Upper lobe of left lung (tissue), 6 donors: ENCODE measurements around the gene PIH1D1. TPM values are rescaled to one million over a fixed set of nuclear protein-coding genes. Genes with fewer than 3 reads are reported as not detected.

ENCODE experiments used
- ATAC-seq, 2 donors: fragments of 200-7000 bp; cut with Tn5 transposase; one replicate each; pipeline ENCODE4 v1.9.1; 2022; ENCODE audit warnings: mild to moderate bottlenecking in 2 of 2, moderate library complexity in 2 of 2; ENCODE audit not compliant: low FRiP score in 2 of 2
- DNase-seq, 2 donors: peaks; one replicate each; pipeline ENCODE4 v3.0.0-alpha.2; 2019 to 2020
- H3K27ac ChIP-seq, 4 donors: fragments of 200-600 bp; sonication (generic); one replicate each; pipeline ENCODE4 v1.5.1; 2016 to 2019
- H3K27me3 ChIP-seq, 4 donors: fragments of 200-600 bp; sonication (generic); one replicate each; pipeline ENCODE4 v1.5.1; 2017 to 2019
- H3K36me3 ChIP-seq, 4 donors: fragments of 200-600 bp; sonication (generic); one replicate each; pipeline ENCODE4 v1.5.1; 2016 to 2019
- H3K4me1 ChIP-seq, 4 donors: fragments of 200-600 bp; sonication (generic); one replicate each; pipeline ENCODE4 v1.5.1; 2018 to 2019
- H3K4me3 ChIP-seq, 4 donors: fragments of 200-600 bp; sonication (generic); one replicate each; pipeline ENCODE4 v1.5.1; 2017 to 2019; ENCODE audit warnings: mild to moderate bottlenecking in 2 of 4, moderate library complexity in 1 of 4
- H3K9me3 ChIP-seq, 4 donors: fragments of 200-600 bp; sonication (generic); one replicate each; pipeline ENCODE4 v1.5.1; 2018 to 2019
- EP300 ChIP-seq, 4 donors: sonication (generic); formaldehyde crosslinking; IDR thresholded peaks; one replicate each; pipeline ENCODE4 v1.5.1; 2017; ENCODE audit warnings: antibody characterized with exemption in 4 of 4, control low read depth in 2 of 4
- POLR2A ChIP-seq, 4 donors: fragments of 450-650 bp; IDR thresholded peaks; one replicate each; pipeline ENCODE4 v1.5.1; 2016 to 2017; ENCODE audit warnings: antibody characterized with exemption in 4 of 4, mild to moderate bottlenecking in 2 of 4
- POLR2AphosphoS5 ChIP-seq, 2 donors: sonication (generic); formaldehyde crosslinking; IDR thresholded peaks; one replicate each; pipeline ENCODE4 v1.5.1; 2017; ENCODE audit warnings: antibody characterized with exemption in 2 of 2
- WGBS, 2 donors: methylation state at CpG; one replicate each; pipeline ENCODE4 v1.1.5; 2017 to 2018; 5-methylcytosine and 5-hydroxymethylcytosine counted together
- total RNA-seq, 6 donors: library from RNA; depleted of rRNA in 4 of 6; stranded (reverse); fragments of >200 nt in 4 of 6; gene quantifications; one replicate each; pipeline versions ENCODE4 v1.1.0 to v1.2.1, GENCODE V29; 2016 to 2021
- TF ChIP-seq, protein P1 (sequence below), 6 experiments: fragments of 450-650 bp in 4 of 6; fragments of 200-600 bp in 2 of 6; sonication (generic) in 2 of 6; IDR thresholded peaks; one replicate each; pipeline ENCODE4 v1.5.1; 2016 to 2019; ENCODE audit warnings: antibody characterized with exemption in 6 of 6
- donor health status: DM: no; HTN: no; CAD: no; lungs with moderate emphysema.
- donor health status: DM: no; HTN: yes; CAD: no; lungs with severe emphysema.

The PIH1D1 gene
- total RNA-seq, 6 donors from 2014 or later: 59.5 to 120 (median 72.8) TPM

DNA sequence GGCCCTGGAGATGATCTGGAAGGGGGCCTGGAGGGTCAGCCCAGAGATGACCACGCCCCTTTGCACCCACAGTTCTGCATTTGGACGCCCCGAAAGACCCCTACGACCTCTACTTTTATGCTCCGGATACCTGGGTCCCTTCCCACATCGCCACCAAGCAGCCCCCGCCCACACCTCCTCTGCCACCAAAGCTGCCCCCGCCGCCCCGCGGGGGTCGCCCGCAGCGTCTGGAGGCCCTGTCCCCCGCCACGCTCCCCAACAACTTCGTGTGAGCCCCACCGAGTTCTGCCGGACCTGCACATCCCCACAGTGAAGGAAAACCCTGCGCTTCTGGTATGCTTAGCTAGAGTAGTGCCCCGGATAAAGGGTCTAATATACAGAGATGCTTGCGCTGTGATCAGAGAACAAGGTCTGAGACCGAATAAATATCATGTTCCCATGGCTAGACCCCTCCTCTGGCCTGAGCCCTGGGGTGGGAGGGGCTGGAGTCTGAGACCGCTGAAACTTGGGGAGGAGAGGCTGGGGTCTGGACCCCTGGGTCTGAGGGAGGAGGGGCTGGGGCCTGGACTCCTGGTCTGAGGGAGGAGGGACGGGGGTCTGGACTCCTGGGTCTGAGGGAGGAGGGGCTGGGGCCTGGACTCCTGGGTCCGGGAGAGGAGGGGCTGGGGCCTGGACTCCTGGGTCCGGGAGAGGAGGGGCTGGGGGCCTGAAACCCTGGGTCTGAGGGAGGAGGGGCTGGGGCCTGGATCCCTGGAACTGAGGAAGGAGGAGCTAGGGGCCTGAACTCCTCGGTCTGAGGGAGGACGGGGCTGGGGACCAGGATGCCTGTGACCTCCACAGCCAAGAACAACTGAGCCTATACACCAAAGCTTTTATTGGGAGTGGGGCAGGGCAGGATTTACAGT is 22.8 kb downstream of the PIH1D1 start:
- Histone ChIP-seq H3K36me3 (no peaks in the 10 kb centered on the region), H3K9me3 (no peaks in the 10 kb centered on the region), H3K4me3 (peak overlapping the region in 2 of 4 donors; percentile 1 to 10), H3K27me3 (peaks cover 0 to 82% (median 49%) of the 10 kb centered on the region in 4 donors), H3K4me1 (peaks cover 6 to 29% (median 16%) of the 10 kb centered on the region in 4 donors), H3K27ac (no peak overlapping the region)
- DNase-seq (no peak), ATAC-seq (no peak)
- TF ChIP-seq, protein P1, sequence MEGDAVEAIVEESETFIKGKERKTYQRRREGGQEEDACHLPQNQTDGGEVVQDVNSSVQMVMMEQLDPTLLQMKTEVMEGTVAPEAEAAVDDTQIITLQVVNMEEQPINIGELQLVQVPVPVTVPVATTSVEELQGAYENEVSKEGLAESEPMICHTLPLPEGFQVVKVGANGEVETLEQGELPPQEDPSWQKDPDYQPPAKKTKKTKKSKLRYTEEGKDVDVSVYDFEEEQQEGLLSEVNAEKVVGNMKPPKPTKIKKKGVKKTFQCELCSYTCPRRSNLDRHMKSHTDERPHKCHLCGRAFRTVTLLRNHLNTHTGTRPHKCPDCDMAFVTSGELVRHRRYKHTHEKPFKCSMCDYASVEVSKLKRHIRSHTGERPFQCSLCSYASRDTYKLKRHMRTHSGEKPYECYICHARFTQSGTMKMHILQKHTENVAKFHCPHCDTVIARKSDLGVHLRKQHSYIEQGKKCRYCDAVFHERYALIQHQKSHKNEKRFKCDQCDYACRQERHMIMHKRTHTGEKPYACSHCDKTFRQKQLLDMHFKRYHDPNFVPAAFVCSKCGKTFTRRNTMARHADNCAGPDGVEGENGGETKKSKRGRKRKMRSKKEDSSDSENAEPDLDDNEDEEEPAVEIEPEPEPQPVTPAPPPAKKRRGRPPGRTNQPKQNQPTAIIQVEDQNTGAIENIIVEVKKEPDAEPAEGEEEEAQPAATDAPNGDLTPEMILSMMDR (IDR thresholded peaks at IDR 0.05): no peak
- TF ChIP-seq EP300 (IDR thresholded peaks at IDR 0.05) (no peak), POLR2AphosphoS5 (IDR thresholded peaks at IDR 0.05) (no peak), POLR2A (IDR thresholded peaks at IDR 0.05) (no peak)
- 12 to 19% methylated on average over 24 to 28 of the region's 29 CpGs for WGBS, 2 donors

DNA sequence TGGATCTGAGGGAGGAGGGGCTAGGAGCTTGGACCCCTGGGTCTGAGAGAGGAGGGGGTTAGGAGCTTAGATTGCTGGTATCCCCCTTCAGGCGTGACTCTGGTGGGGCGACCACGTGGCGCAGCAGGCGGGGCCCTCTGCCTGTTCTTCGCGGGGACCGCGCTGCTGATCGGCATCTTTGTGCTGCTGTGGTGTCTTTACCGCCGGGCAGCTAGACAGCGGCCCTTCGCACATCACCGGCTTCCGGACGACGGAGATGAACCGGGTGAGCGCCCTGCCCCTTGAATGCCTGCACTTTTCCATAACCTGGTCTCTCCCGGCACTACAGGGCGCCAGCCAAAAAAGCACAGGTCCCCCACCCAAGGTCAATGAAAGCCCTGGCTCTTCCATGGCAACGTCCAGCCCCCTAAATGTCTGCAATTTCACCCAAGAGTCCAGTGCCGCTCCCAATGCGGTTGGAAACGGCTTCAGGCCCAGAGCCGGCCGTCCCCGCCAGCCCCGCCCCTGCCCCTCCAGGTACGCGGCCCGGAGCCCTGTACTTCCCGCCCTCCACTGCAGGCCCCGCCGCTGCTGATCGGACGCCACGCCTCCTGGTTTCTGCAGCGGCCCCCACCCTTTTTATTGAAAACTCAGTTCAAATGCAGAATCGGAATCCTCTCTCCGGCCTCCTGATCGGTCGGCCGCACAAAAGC is 23.6 kb downstream of the PIH1D1 start:
- H3K4me1 ChIP-seq: peaks cover 13 to 33% (median 20%) of the 10 kb centered on the region in 4 donors
- no peak overlapping the region for H3K27ac ChIP-seq
- peaks cover 0 to 82% (median 51%) of the 10 kb centered on the region in 4 donors for H3K27me3 ChIP-seq
- TF ChIP-seq POLR2AphosphoS5 (IDR thresholded peaks at IDR 0.05) (no peak), EP300 (IDR thresholded peaks at IDR 0.05) (no peak)
- TF ChIP-seq, protein P1 (IDR thresholded peaks at IDR 0.05): no peak
- no peak for ATAC-seq
- no peaks in the 10 kb centered on the region for H3K36me3 ChIP-seq
- peak overlapping the region in 2 of 4 donors; percentile 1 to 10 for H3K4me3 ChIP-seq
- H3K9me3 ChIP-seq: no peaks in the 10 kb centered on the region
- WGBS, 2 donors: 4 to 5% methylated on average over 26 to 40 of the region's 45 CpGs
- peak in 1 of 2 donors; percentile 87 for DNase-seq

DNA sequence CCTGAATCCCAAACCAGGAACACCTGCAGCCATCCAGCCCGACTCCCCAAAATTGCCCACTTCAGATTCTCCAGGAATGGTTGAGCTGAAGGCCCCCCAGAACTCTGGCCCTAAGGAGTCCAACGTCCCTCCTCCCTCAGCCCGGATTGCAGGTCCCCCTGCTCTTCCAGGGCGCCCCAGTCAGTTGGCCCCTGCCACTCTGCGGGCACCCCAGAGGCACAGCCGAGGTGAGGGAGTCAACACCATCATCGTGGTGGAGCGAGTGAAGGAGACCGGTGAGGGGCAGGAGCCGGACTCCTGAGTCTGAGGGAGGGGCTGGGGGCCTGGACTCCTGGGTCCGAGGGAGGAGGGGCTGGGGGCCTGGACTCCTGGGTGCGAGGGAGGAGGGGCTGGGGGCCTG is 24.3 kb downstream of the PIH1D1 start:
- Histone ChIP-seq H3K9me3 (no peaks in the 10 kb centered on the region), H3K4me3 (no peak overlapping the region), H3K27ac (no peak overlapping the region), H3K36me3 (no peaks in the 10 kb centered on the region), H3K27me3 (peaks cover 0 to 82% (median 51%) of the 10 kb centered on the region in 4 donors), H3K4me1 (peaks cover 20 to 38% (median 24%) of the 10 kb centered on the region in 4 donors)
- ATAC-seq (no peak), DNase-seq (no peak)
- 69 to 80% methylated on average over 1 of the region's 12 CpGs for WGBS, 2 donors
- TF ChIP-seq POLR2AphosphoS5 (IDR thresholded peaks at IDR 0.05): no peak
- no peak for TF ChIP-seq EP300 (IDR thresholded peaks at IDR 0.05)
- TF ChIP-seq, protein P1 (IDR thresholded peaks at IDR 0.05): no peak
- no peak for TF ChIP-seq POLR2A (IDR thresholded peaks at IDR 0.05)

DNA sequence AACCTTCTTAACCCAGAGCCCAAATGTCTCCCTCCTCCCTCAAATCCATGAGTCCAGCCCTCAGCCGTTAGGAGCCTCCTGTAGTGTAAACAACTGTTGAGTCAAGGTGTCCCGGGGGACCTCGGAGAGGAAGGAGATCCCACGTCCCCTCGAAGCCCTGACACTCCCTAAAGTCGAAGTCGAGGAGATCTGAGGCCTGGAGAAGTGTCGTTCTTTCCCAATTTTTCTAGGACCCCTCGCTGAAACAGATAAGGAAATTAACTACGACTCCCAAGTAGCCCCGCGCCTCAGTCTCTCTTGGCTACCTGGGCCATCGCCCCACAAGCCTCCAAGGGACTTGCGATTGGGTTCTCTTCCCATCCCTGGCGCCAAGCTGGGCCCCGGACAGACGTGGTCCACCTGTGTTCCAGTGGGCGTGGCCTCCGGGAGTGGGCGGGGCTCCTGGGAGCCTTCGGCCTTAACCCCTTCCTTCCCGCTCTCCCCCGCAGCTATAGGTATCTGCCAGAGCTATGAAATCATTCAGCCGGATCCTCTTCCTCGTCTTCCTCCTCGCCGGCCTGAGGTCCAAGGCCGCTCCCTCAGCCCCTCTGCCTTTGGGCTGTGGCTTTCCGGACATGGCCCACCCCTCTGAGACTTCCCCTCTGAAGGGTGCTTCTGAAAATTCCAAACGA is 25.6 kb downstream of the PIH1D1 start:
- H3K9me3 ChIP-seq: no peaks in the 10 kb centered on the region
- peaks cover 0 to 82% (median 52%) of the 10 kb centered on the region in 4 donors for H3K27me3 ChIP-seq

More for the DNA sequence above, 25.6 kb downstream of the PIH1D1 start:
- peaks cover 28 to 44% (median 31%) of the 10 kb centered on the region in 4 donors for H3K4me1 ChIP-seq
- DNase-seq: peak in 1 of 2 donors; percentile 85
- H3K4me3 ChIP-seq: no peak overlapping the region
- H3K36me3 ChIP-seq: no peaks in the 10 kb centered on the region
- TF ChIP-seq, protein P1 (IDR thresholded peaks at IDR 0.05): no peak
- TF ChIP-seq POLR2A (IDR thresholded peaks at IDR 0.05) (no peak), POLR2AphosphoS5 (IDR thresholded peaks at IDR 0.05) (no peak), EP300 (IDR thresholded peaks at IDR 0.05) (no peak)
- H3K27ac ChIP-seq: no peak overlapping the region
- ATAC-seq: no peak
- WGBS, 2 donors: 5% methylated on average over 30 of the region's 30 CpGs
